HepG2 (cell line): ENCODE data around the gene DENND5B. TPM values are rescaled to one million over a fixed set of nuclear protein-coding genes. Genes with fewer than 3 reads are reported as not detected.

Experiments
- GFI1 ChIP-seq: sonication (generic); formaldehyde crosslinking; IDR thresholded peaks from 2 replicates; pipeline ENCODE4 v1.5.0; 2020; ENCODE audit warnings: missing genetic modification reagents, mild to moderate bottlenecking, borderline replicate concordance
- MAX ChIP-seq: IDR thresholded peaks from 2 replicates; pipeline ENCODE4 v1.6.1; 2012; ENCODE audit warnings: inconsistent platforms
- MNT ChIP-seq: fragments of 450-650 bp; IDR thresholded peaks from 2 replicates; pipeline ENCODE4 v1.6.1; 2016
- SAP130 ChIP-seq: IDR thresholded peaks from 2 replicates; pipeline ENCODE4 v1.6.1; 2016; ENCODE audit warnings: low read depth
- TBX2 ChIP-seq: sonication (generic); formaldehyde crosslinking; IDR thresholded peaks from 2 replicates; pipeline ENCODE4 v1.5.0; 2020; ENCODE audit warnings: missing genetic modification reagents, mild to moderate bottlenecking, borderline replicate concordance
- TCF7 ChIP-seq: sonication (generic); IDR thresholded peaks from 2 replicates; pipeline ENCODE4 v1.6.1; 2016; ENCODE audit warnings: antibody characterized with exemption, low read depth
- TFDP1 ChIP-seq: IDR thresholded peaks from 2 replicates; pipeline ENCODE4 v1.6.1; 2016; ENCODE audit warnings: missing compliant biosample characterization, missing genetic modification reagents, borderline replicate concordance
- THAP7 ChIP-seq: sonication (generic); formaldehyde crosslinking; IDR thresholded peaks from 2 replicates; pipeline ENCODE4 v1.8.1; 2023; ENCODE audit warnings: mild to moderate bottlenecking, missing genetic modification reagents
- THAP9 ChIP-seq: sonication (generic); formaldehyde crosslinking; IDR thresholded peaks from 2 replicates; pipeline ENCODE4; 2020; ENCODE audit warnings: missing genetic modification reagents, mild to moderate bottlenecking, borderline replicate concordance
- YEATS2 ChIP-seq: sonication (generic); formaldehyde crosslinking; IDR thresholded peaks from 2 replicates; pipeline ENCODE4 v1.4.0; 2020; ENCODE audit warnings: missing genetic modification reagents, borderline replicate concordance
- ZBTB7A ChIP-seq: sonication (generic); formaldehyde crosslinking; IDR thresholded peaks from 2 replicates; pipeline ENCODE4 v1.8.0; 2022; ENCODE audit warnings: mild to moderate bottlenecking, missing genetic modification reagents
- ZHX2 ChIP-seq, 2 experiments: sonication (generic) in 1 of 2; formaldehyde crosslinking in 1 of 2; IDR thresholded peaks; 2 replicates each; pipeline versions ENCODE4 v1.6.1 to v1.9.0; 2014 to 2022; ENCODE audit warnings: antibody characterized with exemption in 1 of 2, borderline replicate concordance in 1 of 2, inconsistent platforms in 1 of 2, low read depth in 1 of 2, missing genetic modification reagents in 1 of 2
- ZNF451 ChIP-seq: sonication (generic); formaldehyde crosslinking; IDR thresholded peaks from 2 replicates; pipeline ENCODE4 v1.5.0; 2020; ENCODE audit warnings: mild to moderate bottlenecking, missing genetic modification reagents
- ZNF552 ChIP-seq: sonication (generic); formaldehyde crosslinking; IDR thresholded peaks from 2 replicates; pipeline ENCODE4 v1.9.0; 2022; ENCODE audit warnings: missing genetic modification reagents, mild to moderate bottlenecking, borderline replicate concordance
- ZNF792 ChIP-seq: IDR thresholded peaks from 2 replicates; pipeline ENCODE4 v1.6.1; 2016
- polyA plus RNA-seq, 8 experiments: library from polyadenylated mRNA; depleted of rRNA in 3 of 8; stranded (reverse) in 7 of 8; unstranded in 1 of 8; fragments of >200 nt; fragmentation: Illumina TruSeq in 4 of 8; extraction: Trizol in 4 of 8; gene quantifications; 2 replicates each; pipeline versions ENCODE4 v1.2.1 to v1.2.3, GENCODE V29; 2011 to 2016; ENCODE audit warnings: low read depth in 4 of 8, missing spikeins in 1 of 8, mixed read lengths in 1 of 8; ENCODE audit not compliant: insufficient read depth in 1 of 8
- total RNA-seq, 5 experiments: library from RNA; depleted of rRNA; stranded (reverse); fragments of >200 nt; fragmentation: Illumina TruSeq; extraction: Trizol; gene quantifications; 2 replicates each; pipeline ENCODE4 v1.2.3, GENCODE V29; 2016; ENCODE audit warnings: low read depth in 1 of 5

The DENND5B gene
- total and polyA plus RNA-seq, 2 of the 13 experiments (the other 11 are each of a cell fraction or from before 2014, with no cell fraction given): 14.7 to 18.7 TPM

GRCh38 chr12:31362759-31363415, 228.0 kb downstream of the DENND5B start (continued):
- TF ChIP-seq ZNF451 (CRISPR knock-in tag) (0 out of 2 replicates have a peak, but pooled peaks have one; percentile 9), ZNF792 (CRISPR knock-in tag) (no peak), YEATS2 (0 out of 2 replicates have a peak, but pooled peaks have one; percentile 14), ZBTB7A (CRISPR knock-in tag) (0 out of 2 replicates have a peak, but pooled peaks have one; percentile 35), MNT (0 out of 2 replicates have a peak, but pooled peaks have one; percentile 2), THAP7 (CRISPR knock-in tag) (0 out of 2 replicates have a peak, but pooled peaks have one; percentile 54), THAP9 (CRISPR knock-in tag) (0 out of 2 replicates have a peak, but pooled peaks have one; percentile 37), SAP130 (CRISPR knock-in tag) (peak; percentile 46), TCF7 (peak; percentile 50; the same call in 1 of the 2 replicates), TFDP1 (peak; percentile 70; the same call in 1 of the 2 replicates), MAX (peak; percentile 93), ZNF552 (CRISPR knock-in tag) (peak; percentile 4; the same call in 1 of the 2 replicates), ZHX2 (IDR thresholded peaks at IDR 0.05; ENCODE audit: low read depth) (no peak), ZHX2 (CRISPR knock-in tag; IDR thresholded peaks at IDR 0.05; ENCODE audit: borderline replicate concordance) (no peak), TBX2 (CRISPR knock-in tag) (peak; percentile 82), GFI1 (no peak)
